Tibial nerve (tissue), 4 donors: ENCODE measurements around the gene MPV17. TPM values are rescaled to one million over a fixed set of nuclear protein-coding genes. Genes with fewer than 3 reads are reported as not detected.
"Not testable (repeated sequence)": the region's sequence is repeated elsewhere in the genome, so short reads cannot be mapped to it uniquely, and the experiment has no call there.

Experiments
- DNase-seq, 2 donors: peaks; one replicate each; pipeline ENCODE4 v3.0.0-alpha.2; 2019; ENCODE audit warnings: low spot score in 2 of 2
- H3K27ac ChIP-seq, 4 donors: fragments of 200-600 bp; sonication (generic) in 3 of 4; one replicate each; pipeline ENCODE4 v1.5.1; 2017 to 2019; ENCODE audit warnings: mild to moderate bottlenecking in 1 of 4
- H3K27me3 ChIP-seq, 2 donors: fragments of 200-600 bp; sonication (generic) in 1 of 2; one replicate each; pipeline versions ENCODE4 v1.5.1 to v1.6.0; 2017 to 2019
- H3K36me3 ChIP-seq, 3 donors: fragments of 200-600 bp; sonication (generic); one replicate each; pipeline ENCODE4 v1.5.1; 2018 to 2019
- H3K4me1 ChIP-seq, 4 donors: fragments of 200-600 bp; sonication (generic) in 3 of 4; one replicate each; pipeline ENCODE4 v1.5.1; 2017 to 2019
- H3K4me3 ChIP-seq, 4 donors: fragments of 200-600 bp; sonication (generic) in 3 of 4; one replicate each; pipeline ENCODE4 v1.5.1; 2017 to 2019; ENCODE audit warnings: mild to moderate bottlenecking in 1 of 4, moderate library complexity in 1 of 4
- H3K9me3 ChIP-seq, 4 donors: fragments of 200-600 bp; sonication (generic) in 3 of 4; one replicate each; pipeline ENCODE4 v1.5.1; 2017 to 2019
- EP300 ChIP-seq, 2 donors: sonication (generic); formaldehyde crosslinking; IDR thresholded peaks; one replicate each; pipeline ENCODE4 v1.6.1; 2017; ENCODE audit warnings: antibody characterized with exemption in 2 of 2, mild to moderate bottlenecking in 1 of 2
- POLR2A ChIP-seq, 2 donors: fragments of 450-650 bp; IDR thresholded peaks; one replicate each; pipeline ENCODE4 v1.6.1; 2017; ENCODE audit warnings: antibody characterized with exemption in 2 of 2, mild to moderate bottlenecking in 2 of 2, moderate library complexity in 2 of 2
- WGBS, 2 donors: methylation state at CpG; one replicate each; pipeline ENCODE4 v1.1.5; 2018; 5-methylcytosine and 5-hydroxymethylcytosine counted together
- total RNA-seq, 4 donors: library from RNA; depleted of rRNA; stranded (reverse); fragments of >200 nt; gene quantifications; one replicate each; pipeline ENCODE4 v1.1.0, GENCODE V29; 2016
- TF ChIP-seq, protein P1 (sequence below), 5 experiments: fragments of 200-600 bp in 3 of 5; fragments of 450-650 bp in 2 of 5; sonication (generic) in 3 of 5; IDR thresholded peaks; one replicate each; pipeline ENCODE4 v1.5.1; 2016 to 2019; ENCODE audit warnings: antibody characterized with exemption in 5 of 5, mild to moderate bottlenecking in 3 of 5, moderate library complexity in 2 of 5

MPV17 gene
- total RNA-seq, 4 donors from 2014 or later = 68.4 to 105 (median 87.3) TPM

GRCh38 chr2:27278010-27278409 lies 44.9 kb downstream of the MPV17 start:
- Histone ChIP-seq H3K27ac (no peak overlapping the region), H3K27me3 (peaks cover 0 to 18% of the 10 kb centered on the region in 2 donors), H3K4me1 (peaks cover 0 to 18% (median 5%) of the 10 kb centered on the region in 4 donors), H3K9me3 (no peaks in the 10 kb centered on the region), H3K4me3 (no peak overlapping the region), H3K36me3 (no peaks in the 10 kb centered on the region)
- 78 to 83% methylated on average over 1 of the region's 1 CpG for WGBS, 2 donors
- TF ChIP-seq, protein P1, sequence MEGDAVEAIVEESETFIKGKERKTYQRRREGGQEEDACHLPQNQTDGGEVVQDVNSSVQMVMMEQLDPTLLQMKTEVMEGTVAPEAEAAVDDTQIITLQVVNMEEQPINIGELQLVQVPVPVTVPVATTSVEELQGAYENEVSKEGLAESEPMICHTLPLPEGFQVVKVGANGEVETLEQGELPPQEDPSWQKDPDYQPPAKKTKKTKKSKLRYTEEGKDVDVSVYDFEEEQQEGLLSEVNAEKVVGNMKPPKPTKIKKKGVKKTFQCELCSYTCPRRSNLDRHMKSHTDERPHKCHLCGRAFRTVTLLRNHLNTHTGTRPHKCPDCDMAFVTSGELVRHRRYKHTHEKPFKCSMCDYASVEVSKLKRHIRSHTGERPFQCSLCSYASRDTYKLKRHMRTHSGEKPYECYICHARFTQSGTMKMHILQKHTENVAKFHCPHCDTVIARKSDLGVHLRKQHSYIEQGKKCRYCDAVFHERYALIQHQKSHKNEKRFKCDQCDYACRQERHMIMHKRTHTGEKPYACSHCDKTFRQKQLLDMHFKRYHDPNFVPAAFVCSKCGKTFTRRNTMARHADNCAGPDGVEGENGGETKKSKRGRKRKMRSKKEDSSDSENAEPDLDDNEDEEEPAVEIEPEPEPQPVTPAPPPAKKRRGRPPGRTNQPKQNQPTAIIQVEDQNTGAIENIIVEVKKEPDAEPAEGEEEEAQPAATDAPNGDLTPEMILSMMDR (IDR thresholded peaks at IDR 0.05) = no peak
- no peak for TF ChIP-seq POLR2A (IDR thresholded peaks at IDR 0.05)
- no peak for TF ChIP-seq EP300 (IDR thresholded peaks at IDR 0.05)
- no peak for DNase-seq

GRCh38 chr2:27275211-27276150 lies 47.4 kb downstream of the MPV17 start, which contains the start of gene DNAJC5G:
Gene DNAJC5G, plus strand, starts transcription at chr2:27275433. Its CDS starts 1,296 bp downstream, at chr2:27276729.
- H3K36me3 ChIP-seq = no peaks in the 10 kb centered on the region
- no peaks in the 10 kb centered on the region for H3K9me3 ChIP-seq
- no peak for TF ChIP-seq POLR2A (IDR thresholded peaks at IDR 0.05)
- no peak for TF ChIP-seq EP300 (IDR thresholded peaks at IDR 0.05)
- TF ChIP-seq, protein P1 (IDR thresholded peaks at IDR 0.05) = no peak
- H3K4me3 ChIP-seq = no peak within 1 kb of the TSS
- H3K4me1 ChIP-seq = peaks cover 0 to 8% (median 0%) of the 10 kb centered on the region in 4 donors
- no peak within 1 kb of the TSS for H3K27ac ChIP-seq
- peaks cover 0 to 18% of the 10 kb centered on the region in 2 donors for H3K27me3 ChIP-seq
- DNase-seq = no peak
- WGBS, 2 donors = 77 to 79% methylated on average over 38 to 39 of the region's 39 CpGs

DNA sequence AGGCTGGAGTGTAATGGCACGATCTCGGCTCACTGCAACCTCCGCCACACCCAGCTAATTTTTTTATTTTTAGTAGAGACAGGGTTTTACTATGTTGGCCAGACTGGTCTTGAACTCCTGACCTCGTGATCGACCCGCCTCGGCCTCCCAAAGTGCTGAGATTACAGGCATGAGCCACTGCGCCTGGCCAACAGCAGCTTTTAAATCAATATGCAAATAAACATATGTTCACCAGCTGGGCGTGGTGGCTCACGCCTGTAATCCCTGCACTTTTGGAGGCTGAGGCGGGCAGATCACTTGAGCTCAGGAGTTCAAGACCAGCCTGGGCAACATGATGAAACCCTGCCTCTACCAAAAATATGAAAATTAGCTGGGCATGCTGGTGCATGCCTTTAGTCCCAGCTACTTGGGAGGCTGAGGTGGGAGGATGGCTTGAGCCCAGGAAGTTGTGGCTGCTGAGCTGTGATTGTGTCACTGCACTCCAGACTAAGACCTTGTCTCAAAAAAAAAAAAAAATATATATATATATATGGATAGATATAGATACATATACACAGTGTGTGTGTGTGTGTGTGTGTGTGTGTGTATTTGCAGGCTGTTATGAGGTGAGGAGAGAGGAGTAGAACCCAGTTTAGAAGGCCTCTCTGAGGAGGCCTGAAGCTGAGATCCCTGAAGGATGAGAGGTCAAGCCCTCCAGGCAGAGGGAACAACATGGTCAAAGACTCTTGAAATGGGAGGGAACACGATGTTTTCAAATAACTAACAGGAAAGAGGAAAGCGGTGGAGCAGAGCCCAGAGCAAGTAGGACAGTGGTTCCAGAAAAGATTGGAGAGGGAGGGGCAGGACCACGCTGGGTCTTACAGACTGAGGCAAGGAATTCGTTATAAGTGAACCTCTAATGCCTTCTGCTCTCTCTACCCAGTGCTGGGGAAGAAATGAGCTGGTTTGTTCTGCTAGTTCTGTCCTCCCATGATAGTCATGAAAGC lies 50.1 kb downstream of the MPV17 start:
- H3K9me3 ChIP-seq, H3K4me1 ChIP-seq, H3K27ac ChIP-seq, H3K36me3 ChIP-seq, DNase-seq, H3K4me3 ChIP-seq: not testable (repeated sequence)
- H3K27me3 ChIP-seq = peaks cover 0 to 27% of the 10 kb centered on the region in 2 donors
- WGBS, 2 donors = 76 to 80% methylated on average over 15 of the region's 15 CpGs

DNA sequence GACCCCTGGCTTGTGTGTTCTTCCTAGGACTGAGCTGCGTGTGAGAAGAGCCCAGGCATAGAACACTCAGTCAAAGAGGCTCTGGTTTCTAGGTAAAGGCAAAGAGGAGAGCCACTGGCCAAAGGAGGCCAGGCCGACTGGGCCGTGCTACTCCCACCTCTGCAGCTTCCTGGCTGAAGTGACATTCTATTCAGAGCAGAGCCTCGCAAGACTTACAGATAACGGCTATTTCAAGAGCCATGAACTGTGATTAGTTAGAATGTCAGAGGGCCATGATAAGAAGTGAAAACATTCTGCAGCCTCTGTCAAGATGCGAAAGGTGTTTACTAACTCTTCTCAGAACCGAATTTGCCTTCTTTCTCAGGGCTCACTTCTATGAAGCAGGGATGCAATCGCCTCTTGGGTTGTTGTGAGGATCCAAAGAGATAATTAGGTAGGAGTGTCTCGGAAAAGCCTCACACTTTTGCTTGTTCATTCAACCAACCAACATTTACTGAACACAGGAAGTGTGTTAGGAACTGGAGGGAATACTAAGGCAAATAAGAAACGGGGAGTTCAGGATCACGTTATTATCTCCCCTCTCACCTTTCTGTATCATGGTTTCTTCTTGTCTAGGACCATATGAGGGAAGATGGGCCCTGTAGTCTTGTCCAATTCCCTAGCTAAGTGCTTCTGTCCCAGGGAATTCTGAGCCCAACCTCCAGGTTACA lies 51.1 kb downstream of the MPV17 start:
- no peak overlapping the region for H3K4me3 ChIP-seq
- no peak for DNase-seq
- H3K36me3 ChIP-seq = no peaks in the 10 kb centered on the region
- H3K4me1 ChIP-seq = no peaks in the 10 kb centered on the region
- peaks cover 0 to 28% of the 10 kb centered on the region in 2 donors for H3K27me3 ChIP-seq
- TF ChIP-seq, protein P1 (IDR thresholded peaks at IDR 0.05) = no peak
- TF ChIP-seq EP300 (IDR thresholded peaks at IDR 0.05) (no peak), POLR2A (IDR thresholded peaks at IDR 0.05) (no peak)
- 63 to 64% methylated on average over 11 of the region's 11 CpGs for WGBS, 2 donors
- H3K9me3 ChIP-seq = no peaks in the 10 kb centered on the region
- H3K27ac ChIP-seq = no peak overlapping the region

- H3K4me3 ChIP-seq = no peak overlapping the region
- H3K27ac ChIP-seq = no peak overlapping the region
- no peaks in the 10 kb centered on the region for H3K36me3 ChIP-seq
- DNase-seq = no peak
- WGBS, 2 donors = 75 to 87% methylated on average over 2 of the region's 2 CpGs
- peaks cover 0 to 38% of the 10 kb centered on the region in 2 donors for H3K27me3 ChIP-seq
- no peaks in the 10 kb centered on the region for H3K4me1 ChIP-seq
- no peaks in the 10 kb centered on the region for H3K9me3 ChIP-seq
- TF ChIP-seq POLR2A (IDR thresholded peaks at IDR 0.05) (no peak), EP300 (IDR thresholded peaks at IDR 0.05) (no peak)
- TF ChIP-seq, protein P1 (IDR thresholded peaks at IDR 0.05) = no peak
These were observed 52.2 kb downstream of the MPV17 start for GRCh38 chr2:27270670-27271069.
